GM18951 (cell line): Measurements from ENCODE around the gene AGRN.
"Not testable (repeated sequence)": the region's sequence is repeated elsewhere in the genome, so short reads cannot be mapped to it uniquely, and the experiment has no call there.

Experiments
- POLR2A ChIP-seq: IDR thresholded peaks from 4 replicates; pipeline ENCODE4 v1.6.1; 2011; ENCODE audit warnings: mild to moderate bottlenecking; ENCODE audit not compliant: insufficient read length, insufficient read depth; ENCODE audit errors: extremely low read depth
- in situ Hi-C: fragments of 300-500 bp; cut with MboI; formaldehyde crosslinking; loops from one replicate; pipeline ENCODE4 v1.12.0; 2022; ENCODE audit warnings: low sequenced_read_pairs, mixed read lengths, inconsistent platforms; ENCODE audit not compliant: unreplicated experiment

Gene AGRN

GRCh38 chr1:978069-978834 lies 41.7 kb upstream of the AGRN start:
- no peak for TF ChIP-seq POLR2A
- in situ Hi-C loops, result no loop called here

DNA sequence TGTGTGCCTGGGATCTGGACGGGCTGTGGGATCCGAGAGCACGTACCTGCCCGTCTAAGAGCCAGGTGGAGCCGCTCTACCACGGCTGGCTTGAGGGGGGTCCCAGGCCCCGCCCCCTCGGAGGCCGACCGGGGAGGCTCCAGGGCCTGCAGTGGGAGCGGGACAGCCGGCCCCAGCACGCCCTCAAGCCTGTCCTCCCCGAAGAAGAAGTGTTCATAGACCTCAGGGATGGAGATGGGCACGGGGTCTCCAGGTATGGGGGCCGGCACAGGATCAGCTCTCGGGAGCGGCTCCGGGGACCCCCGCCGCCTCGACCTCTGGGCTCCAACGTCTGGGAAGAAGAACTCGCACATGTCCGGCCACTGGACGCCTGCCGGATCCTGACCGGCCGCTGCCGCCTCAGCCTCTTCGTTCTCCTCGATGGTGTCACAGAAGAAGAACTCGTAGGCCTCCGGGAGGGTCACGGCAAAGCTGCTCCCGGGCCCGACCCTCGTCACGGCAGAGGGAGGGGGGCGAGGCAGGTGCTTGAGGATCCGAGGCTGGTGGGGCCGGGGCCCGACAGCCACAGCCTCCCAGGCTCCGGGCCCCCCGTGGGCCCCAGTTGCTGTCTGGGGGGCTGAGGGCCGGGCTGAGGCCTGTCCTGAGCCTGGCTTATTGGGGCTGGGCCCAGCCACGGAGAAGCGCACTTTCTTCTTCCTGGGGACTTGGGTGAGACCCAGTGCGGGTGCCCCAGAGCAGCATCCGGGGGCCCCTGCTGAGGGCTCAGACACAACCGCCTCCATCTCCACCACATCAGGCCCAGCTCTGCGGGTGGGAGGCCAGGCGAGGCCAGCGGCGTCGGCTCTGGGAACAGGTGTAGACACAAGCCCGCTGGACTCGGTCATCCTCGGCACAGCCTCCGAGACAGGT lies 40.8 kb upstream of the AGRN start:
- TF ChIP-seq POLR2A, result no peak
- in situ Hi-C loops, result no loop called here

DNA sequence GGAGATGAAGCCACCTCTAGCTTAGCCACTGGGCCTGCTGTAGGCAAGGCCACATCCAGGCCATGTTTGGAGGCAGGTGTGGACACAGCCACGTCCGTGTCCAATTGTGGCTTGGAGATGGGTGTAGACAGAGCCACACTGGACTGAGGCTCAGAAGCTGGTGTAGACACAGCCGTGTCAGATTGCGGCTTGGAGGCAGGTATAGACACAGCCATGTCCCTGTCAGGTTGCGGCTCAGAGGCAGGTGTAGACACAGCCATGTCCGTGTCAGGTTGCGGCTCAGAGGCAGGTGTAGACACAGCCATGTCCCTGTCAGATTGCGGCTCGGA lies 40.2 kb upstream of the AGRN start:
- in situ Hi-C loops, result no loop called here
- no peak for TF ChIP-seq POLR2A

- in situ Hi-C loops, result no loop called here
- no peak for TF ChIP-seq POLR2A
Measured at GRCh38 chr1:980137-980571, 39.8 kb upstream of the AGRN start.

- in situ Hi-C loops, result no loop called here
- no peak for TF ChIP-seq POLR2A
Measured at GRCh38 chr1:980602-981395, 39.1 kb upstream of the AGRN start.

DNA sequence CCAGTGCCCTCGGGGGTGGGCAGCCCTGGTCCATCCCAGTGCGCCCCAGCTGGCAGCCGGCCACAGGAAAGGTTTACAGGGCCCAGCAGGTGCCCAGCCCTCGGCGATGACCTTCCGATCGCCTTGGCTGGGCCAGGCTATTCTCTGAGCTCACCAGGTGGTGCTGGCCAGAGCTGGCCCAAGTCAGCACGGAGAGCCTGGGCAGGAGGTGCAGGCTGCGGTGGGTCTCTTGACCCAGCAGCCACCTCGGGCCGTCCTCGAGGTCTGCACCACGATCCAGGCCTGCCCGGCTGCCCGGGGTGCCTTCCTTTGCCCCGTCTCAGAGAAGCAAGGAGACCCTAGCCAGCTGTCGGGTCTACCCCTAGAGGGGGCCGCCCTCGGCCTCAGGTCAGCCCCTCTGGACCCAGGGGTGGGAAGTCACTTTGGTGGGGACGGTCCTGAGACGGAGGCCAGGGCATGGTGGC lies 38.4 kb upstream of the AGRN start:
- in situ Hi-C loops, result no loop called here
- no peak for TF ChIP-seq POLR2A

- TF ChIP-seq POLR2A, result no peak
- in situ Hi-C loops, result no loop called here
Measured at GRCh38 chr1:981955-982558, 37.9 kb upstream of the AGRN start, which contains the start of gene PERM1. Gene PERM1 (minus strand): TSS chr1:982093. CDS start chr1:981029, 1,064 bp downstream.

- in situ Hi-C loops, result no loop called here
- no peak for TF ChIP-seq POLR2A
Measured at GRCh38 chr1:982765-983436, 37.0 kb upstream of the AGRN start.

GRCh38 chr1:983798-984475 lies 36.0 kb upstream of the AGRN start:
- no peak for TF ChIP-seq POLR2A
- in situ Hi-C loops, result no loop called here

DNA sequence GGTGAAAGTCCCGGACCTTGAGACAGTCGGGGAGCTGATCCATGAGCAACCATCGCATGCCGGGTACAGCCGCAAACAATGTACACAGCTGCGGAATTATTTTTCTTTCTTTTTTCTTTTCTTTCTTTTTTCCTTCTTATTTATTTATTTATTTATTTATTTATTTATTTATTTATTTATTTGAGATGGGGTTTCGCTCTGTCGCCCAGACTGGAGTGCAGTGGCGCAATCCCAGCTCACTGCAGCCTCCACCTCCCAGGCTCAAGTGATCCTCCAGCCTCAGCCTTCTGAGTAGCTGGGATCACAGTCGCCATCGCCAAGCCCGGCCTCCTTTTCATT lies 35.5 kb upstream of the AGRN start:
- TF ChIP-seq POLR2A, result no peak
- in situ Hi-C loops, result no loop called here

DNA sequence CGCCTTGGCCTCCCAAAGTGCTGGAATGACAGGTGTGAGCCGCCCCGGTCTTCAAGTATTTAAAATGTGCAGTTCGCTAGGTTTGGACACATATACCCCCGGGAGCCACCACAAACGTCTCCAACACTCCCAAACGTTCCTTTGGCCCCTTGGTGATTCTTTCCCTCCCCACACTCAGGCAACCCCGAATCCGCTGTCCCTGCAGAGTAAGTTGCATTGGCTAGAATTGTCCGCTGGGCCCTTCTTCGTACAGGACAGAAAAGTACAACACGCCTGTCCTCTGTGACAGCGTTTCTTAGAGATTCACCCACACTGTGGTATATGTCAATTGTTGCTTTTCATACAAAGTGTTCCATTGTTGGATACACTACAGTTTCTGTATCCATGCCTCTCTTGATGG lies 34.8 kb upstream of the AGRN start:
- in situ Hi-C loops, result no loop called here

DNA sequence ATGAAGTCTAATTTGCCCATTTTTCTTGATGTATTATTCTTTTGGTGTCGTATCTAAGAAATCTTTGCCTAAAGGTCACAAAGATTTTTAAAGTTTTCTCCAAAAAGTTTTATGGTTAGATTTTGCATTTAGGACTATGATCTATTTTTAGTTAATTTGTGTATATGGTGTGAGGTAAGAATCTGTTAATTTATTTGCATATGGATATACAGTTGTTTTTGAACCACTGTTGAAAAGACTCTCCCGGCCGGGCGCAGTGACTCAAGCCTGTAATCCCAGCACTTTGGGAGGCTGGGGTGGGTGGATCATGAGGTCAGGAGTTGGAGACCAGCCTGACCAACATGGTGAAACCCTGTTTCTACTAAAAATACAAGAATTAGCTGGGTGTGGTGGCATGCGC lies 31.9 kb upstream of the AGRN start:
- in situ Hi-C loops, result not testable (repeated sequence)

More for the DNA sequence above, 34.8 kb upstream of the AGRN start:
- TF ChIP-seq POLR2A, result no peak

DNA sequence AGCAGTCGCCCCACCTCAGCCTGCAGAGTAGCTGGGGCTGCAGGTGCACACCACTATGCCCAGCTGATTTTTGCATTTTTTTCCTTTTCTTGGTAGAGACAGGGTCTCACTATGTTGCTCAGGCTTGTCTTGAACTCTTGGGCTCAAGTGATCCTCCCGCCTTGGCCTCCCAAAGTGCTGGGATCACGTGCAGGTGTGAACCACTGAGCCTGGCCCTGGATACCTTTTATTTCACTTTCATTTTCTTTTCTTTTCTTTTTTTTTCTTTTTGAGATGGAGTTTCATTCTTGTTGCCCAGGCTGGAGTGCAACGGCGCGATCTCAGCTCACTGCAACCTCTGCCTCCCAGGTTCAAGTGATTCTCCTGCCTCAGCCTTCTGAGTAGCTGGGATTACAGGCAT lies 28.6 kb upstream of the AGRN start:
- in situ Hi-C loops, result not testable (repeated sequence)
